Neural cell (in vitro differentiated cells): ENCODE measurements around the gene S100A16. TPM values are rescaled to one million over a fixed set of nuclear protein-coding genes. Genes with fewer than 3 reads are reported as not detected.

Experiments used
- H2AFZ ChIP-seq: fragments of 200-600, 300-800 bp; sonication (generic), shearing (Covaris generic); 2 replicates; pipeline ENCODE4 v1.6.0; 2014; ENCODE audit warnings: low read depth, mild to moderate bottlenecking, antibody characterized with exemption, low read length, moderate library complexity
- H3F3A ChIP-seq: fragments of 200-600 bp; shearing (Covaris generic); 2 replicates; pipeline ENCODE4 v1.6.1; 2016; ENCODE audit warnings: mild to moderate bottlenecking, moderate library complexity, mixed read lengths, antibody characterized with exemption, low read length; ENCODE audit not compliant: insufficient read depth, poor library complexity, severe bottlenecking
- H3K27ac ChIP-seq: fragments of 200-600, 300-800 bp; sonication (generic), shearing (Covaris generic); 2 replicates; pipeline ENCODE4 v1.5.1; 2014; ENCODE audit warnings: mild to moderate bottlenecking, low read length, moderate library complexity
- H3K27me3 ChIP-seq: fragments of 300-800, 200-600 bp; sonication (generic), shearing (Covaris generic); 2 replicates; pipeline ENCODE4 v1.6.0; 2014; ENCODE audit warnings: mild to moderate bottlenecking, low read depth, low read length, moderate library complexity; ENCODE audit not compliant: insufficient read depth
- H3K36me3 ChIP-seq: fragments of 300-800, 200-600 bp; sonication (generic), shearing (Covaris generic); 2 replicates; pipeline ENCODE4 v1.5.1; 2014; ENCODE audit warnings: mild to moderate bottlenecking, antibody characterized with exemption, low read length, moderate library complexity; ENCODE audit not compliant: insufficient read depth
- H3K4me2 ChIP-seq: fragments of 300-800, 200-600 bp; sonication (generic), shearing (Covaris generic); 2 replicates; pipeline ENCODE4 v1.6.0; 2014; ENCODE audit warnings: mild to moderate bottlenecking, low read length
- H3K4me3 ChIP-seq: fragments of 300-800, 200-600 bp; sonication (generic), shearing (Covaris generic); 2 replicates; pipeline ENCODE4 v1.5.1; 2014; ENCODE audit warnings: mild to moderate bottlenecking, low read length, moderate library complexity
- H3K79me2 ChIP-seq: fragments of 200-600 bp; shearing (Covaris generic); replicated peaks from 2 replicates; pipeline ENCODE4 v1.6.0; 2014; ENCODE audit warnings: mild to moderate bottlenecking, low read length, moderate library complexity; ENCODE audit not compliant: insufficient read depth
- H3K9ac ChIP-seq: fragments of 300-800, 200-600 bp; sonication (generic), shearing (Covaris generic); 2 replicates; pipeline ENCODE4 v1.6.1; 2016; ENCODE audit warnings: mild to moderate bottlenecking, low read length, mixed read lengths
- H3K9me2 ChIP-seq: fragments of 200-600 bp; shearing (Covaris generic); 2 replicates; pipeline ENCODE4 v1.6.1; 2016; ENCODE audit warnings: mild to moderate bottlenecking, low read length, mixed read lengths; ENCODE audit not compliant: insufficient read depth
- H3K9me3 ChIP-seq: fragments of 200-600, 300-800 bp; sonication (generic), shearing (Covaris generic); 2 replicates; pipeline ENCODE4 v1.6.1; 2016; ENCODE audit warnings: mild to moderate bottlenecking, mixed run types, low read length, moderate library complexity, mixed read lengths
- H4K20me1 ChIP-seq: fragments of 200-600 bp; shearing (Covaris generic); 2 replicates; pipeline ENCODE4 v1.6.1; 2016; ENCODE audit warnings: mild to moderate bottlenecking, mixed run types; ENCODE audit not compliant: insufficient read depth
- CTCF ChIP-seq: fragments of 450-650 bp; IDR thresholded peaks from 2 replicates; pipeline ENCODE4 v1.5.1; 2014; ENCODE audit warnings: antibody characterized with exemption, mild to moderate bottlenecking, moderate library complexity; ENCODE audit not compliant: poor library complexity, severe bottlenecking
- EP300 ChIP-seq: fragments of 450-650 bp; conservative IDR thresholded peaks from 2 replicates; pipeline ENCODE4 v1.6.1; 2014; ENCODE audit warnings: antibody characterized with exemption, mild to moderate bottlenecking, moderate library complexity; ENCODE audit not compliant: poor library complexity, severe bottlenecking
- EZH2 ChIP-seq: fragments of 200-600, 300-800 bp; shearing (Covaris generic), sonication (generic); IDR thresholded peaks from 2 replicates; pipeline ENCODE4 v1.6.1; 2014; ENCODE audit warnings: antibody characterized with exemption, low read length, borderline replicate concordance, mild to moderate bottlenecking; ENCODE audit not compliant: insufficient read depth, poor library complexity, severe bottlenecking
- MXI1 ChIP-seq: fragments of 450-650 bp; conservative IDR thresholded peaks from 2 replicates; pipeline ENCODE4 v1.6.1; 2014; ENCODE audit warnings: antibody characterized with exemption, mild to moderate bottlenecking; ENCODE audit not compliant: poor library complexity, severe bottlenecking
- POLR2AphosphoS5 ChIP-seq: IDR thresholded peaks from 2 replicates; pipeline ENCODE4 v1.6.1; 2012
- REST ChIP-seq: IDR thresholded peaks from 2 replicates; pipeline ENCODE4 v1.6.1; 2012; ENCODE audit warnings: borderline replicate concordance
- SMC3 ChIP-seq: fragments of 450-650 bp; conservative IDR thresholded peaks from 2 replicates; pipeline ENCODE4 v1.6.1; 2014; ENCODE audit warnings: antibody characterized with exemption, mild to moderate bottlenecking, moderate library complexity; ENCODE audit not compliant: poor library complexity
- TAF1 ChIP-seq: IDR thresholded peaks from 2 replicates; pipeline ENCODE4 v1.6.1; 2012; ENCODE audit warnings: low read depth
- polyA minus RNA-seq: library from RNA; depleted of rRNA, polyadenylated mRNA; stranded (reverse); fragments of >200 nt; gene quantifications from 2 replicates; pipeline ENCODE4 v1.2.3, GENCODE V29; 2014
- polyA plus RNA-seq: library from polyadenylated mRNA; depleted of rRNA; stranded (reverse); fragments of >200 nt; gene quantifications from 2 replicates; pipeline ENCODE4 v1.2.3, GENCODE V29; 2014

The S100A16 gene
- polyA plus RNA-seq (not detected in 2 replicates), polyA minus RNA-seq (not detected in 2 replicates)

GRCh38 chr1:153612755-153613331 lies at the start of gene S100A16:
Gene S100A16 (minus strand): TSS chr1:153613137. CDS start chr1:153608151, 4,986 bp downstream.
- Histone ChIP-seq H3K9ac (no peak within 1 kb of the TSS), H3K79me2 (no peaks in the 10 kb centered on the region), H3F3A (no peaks in the 10 kb centered on the region), H3K4me2 (no peak within 1 kb of the TSS), H3K36me3 (no peaks in the 10 kb centered on the region), H4K20me1 (no peaks in the 10 kb centered on the region), H3K27me3 (no peaks in the 10 kb centered on the region), H2AFZ (no peak within 1 kb of the TSS), H3K4me3 (no peak within 1 kb of the TSS), H3K9me3 (no peaks in the 10 kb centered on the region), H3K27ac (no peak within 1 kb of the TSS), H3K9me2 (no peaks in the 10 kb centered on the region)
- TF ChIP-seq POLR2AphosphoS5 (no peak), EP300 (no peak), EZH2 (no peak), MXI1 (no peak), REST (no peak), CTCF (no peak)

GRCh38 chr1:153662269-153662668 lies 49.3 kb upstream of the S100A16 start:
- Histone ChIP-seq H3K4me2 (no peak overlapping the region), H3K36me3 (peaks cover 2% of the 10 kb centered on the region)
- TF ChIP-seq EZH2 (no peak), EP300 (no peak), POLR2AphosphoS5 (no peak), TAF1 (no peak), MXI1 (no peak), REST (no peak), SMC3 (no peak), CTCF (no peak)

More at GRCh38 chr1:153662269-153662668, 49.3 kb upstream of the S100A16 start:
- no peaks in the 10 kb centered on the region for H4K20me1 ChIP-seq
- no peaks in the 10 kb centered on the region for H3K27me3 ChIP-seq
- H3K9ac ChIP-seq = no peak overlapping the region
- no peaks in the 10 kb centered on the region for H3K9me2 ChIP-seq
- peaks cover 3% of the 10 kb centered on the region for H3F3A ChIP-seq
- H3K27ac ChIP-seq = no peak overlapping the region
- H3K4me3 ChIP-seq = no peak overlapping the region
- no peaks in the 10 kb centered on the region for H3K9me3 ChIP-seq
- peaks cover 15% of the 10 kb centered on the region for H3K79me2 ChIP-seq
- no peak overlapping the region for H2AFZ ChIP-seq
